ENCODE measurements around the gene ACSL3. TPM values are rescaled to one million over a fixed set of nuclear protein-coding genes. Genes with fewer than 3 reads are reported as not detected.

The ACSL3 gene
- total RNA-seq, 4 donors from 2014 or later = 34.7 to 56.8 (median 38.2) TPM

GRCh38 chr2:222823183-222823930 is 37.5 kb upstream of the ACSL3 start:
- H3K27me3 ChIP-seq = no peaks in the 10 kb centered on the region
- H3K27ac ChIP-seq = no peak overlapping the region
- no peak for ATAC-seq
- intact Hi-C loops (cut with DNase I; ENCODE audit: low total_unique reads) (no loop called here), in situ Hi-C loops (cut with MboI; ENCODE audit: low sequenced_read_pairs in 4 of 4) (no loop called here)
- H3K4me1 ChIP-seq = no peaks in the 10 kb centered on the region
- no peak overlapping the region for H3K4me3 ChIP-seq
- no peak for DNase-seq
- H3K9me3 ChIP-seq = no peaks in the 10 kb centered on the region
- no peaks in the 10 kb centered on the region for H3K36me3 ChIP-seq
- TF ChIP-seq CTCF (IDR thresholded peaks at IDR 0.05 in 4 of 5, conservative IDR thresholded peaks at IDR 0.05 in 1 of 5) = no peak
- TF ChIP-seq POLR2A (IDR thresholded peaks at IDR 0.05) = no peak

- Histone ChIP-seq H3K4me3 (no peak overlapping the region), H3K27ac (no peak overlapping the region), H3K27me3 (no peaks in the 10 kb centered on the region), H3K36me3 (no peaks in the 10 kb centered on the region), H3K9me3 (no peaks in the 10 kb centered on the region), H3K4me1 (no peaks in the 10 kb centered on the region)
- ATAC-seq (no peak), DNase-seq (no peak)
- in situ Hi-C loops (cut with MboI; ENCODE audit: low sequenced_read_pairs in 4 of 4) (no loop called here), intact Hi-C loops (cut with DNase I; ENCODE audit: low total_unique reads) (no loop called here)
- TF ChIP-seq CTCF (IDR thresholded peaks at IDR 0.05 in 4 of 5, conservative IDR thresholded peaks at IDR 0.05 in 1 of 5) = no peak
- no peak for TF ChIP-seq POLR2A (IDR thresholded peaks at IDR 0.05)
Observed at GRCh38 chr2:222825031-222825430, 35.8 kb upstream of the ACSL3 start.

- Histone ChIP-seq H3K4me1 (no peaks in the 10 kb centered on the region), H3K9me3 (no peaks in the 10 kb centered on the region), H3K4me3 (no peak overlapping the region), H3K27me3 (no peaks in the 10 kb centered on the region), H3K27ac (no peak overlapping the region), H3K36me3 (no peaks in the 10 kb centered on the region)
- no peak for TF ChIP-seq CTCF (IDR thresholded peaks at IDR 0.05 in 4 of 5, conservative IDR thresholded peaks at IDR 0.05 in 1 of 5)
- TF ChIP-seq POLR2A (IDR thresholded peaks at IDR 0.05) = no peak
- intact Hi-C loops (cut with DNase I; ENCODE audit: low total_unique reads) = no loop called here
- no peak for ATAC-seq
- in situ Hi-C loops (cut with MboI; ENCODE audit: low sequenced_read_pairs in 4 of 4) = no loop called here
- no peak for DNase-seq
Observed at GRCh38 chr2:222827417-222827816, 33.4 kb upstream of the ACSL3 start.

GRCh38 chr2:222828572-222828971 is 32.3 kb upstream of the ACSL3 start:
- Histone ChIP-seq H3K4me1 (no peaks in the 10 kb centered on the region), H3K27ac (no peak overlapping the region), H3K4me3 (no peak overlapping the region), H3K27me3 (no peaks in the 10 kb centered on the region), H3K9me3 (no peaks in the 10 kb centered on the region), H3K36me3 (no peaks in the 10 kb centered on the region)
- in situ Hi-C loops (cut with MboI; ENCODE audit: low sequenced_read_pairs in 4 of 4) (no loop called here), intact Hi-C loops (cut with DNase I; ENCODE audit: low total_unique reads) (no loop called here)
- TF ChIP-seq POLR2A (IDR thresholded peaks at IDR 0.05) = no peak
- TF ChIP-seq CTCF (IDR thresholded peaks at IDR 0.05 in 4 of 5, conservative IDR thresholded peaks at IDR 0.05 in 1 of 5) = no peak
- DNase-seq (no peak), ATAC-seq (no peak)

- ATAC-seq (no peak), DNase-seq (no peak)
- intact Hi-C loops (cut with DNase I; ENCODE audit: low total_unique reads) (no loop called here), in situ Hi-C loops (cut with MboI; ENCODE audit: low sequenced_read_pairs in 4 of 4) (no loop called here)
- no peak for TF ChIP-seq CTCF (IDR thresholded peaks at IDR 0.05 in 4 of 5, conservative IDR thresholded peaks at IDR 0.05 in 1 of 5)
- no peak for TF ChIP-seq POLR2A (IDR thresholded peaks at IDR 0.05)
- H3K9me3 ChIP-seq = no peaks in the 10 kb centered on the region
- H3K4me3 ChIP-seq = no peak overlapping the region
- H3K27me3 ChIP-seq = no peaks in the 10 kb centered on the region
- H3K27ac ChIP-seq = no peak overlapping the region
- H3K4me1 ChIP-seq = no peaks in the 10 kb centered on the region
- H3K36me3 ChIP-seq = no peaks in the 10 kb centered on the region
Observed at GRCh38 chr2:222830164-222830563, 30.7 kb upstream of the ACSL3 start.
